Uterus (tissue), 4 donors: ENCODE data around the gene SNX3. TPM values are rescaled to one million over a fixed set of nuclear protein-coding genes. Genes with fewer than 3 reads are reported as not detected.

Experiments used
- DNase-seq, 2 donors: peaks; one replicate each; pipeline ENCODE4 v3.0.0-alpha.2; 2019 to 2020
- H3K27ac ChIP-seq, 2 donors: fragments of 200-600 bp; sonication (generic); 1 replicate in 1 of 2; 2 replicates in 1 of 2; pipeline ENCODE4 v1.5.1; 2016 to 2018
- H3K27me3 ChIP-seq, 2 donors: fragments of 200-600 bp; sonication (generic); one replicate each; pipeline ENCODE4 v1.5.1; 2018 to 2019; ENCODE audit warnings: control low read depth in 1 of 2
- H3K36me3 ChIP-seq, 2 donors: fragments of 200-600 bp; sonication (generic); one replicate each; pipeline ENCODE4 v1.5.1; 2019; ENCODE audit warnings: control low read depth in 1 of 2
- H3K4me1 ChIP-seq, 2 donors: fragments of 200-600 bp; sonication (generic); one replicate each; pipeline ENCODE4 v1.5.1; 2018 to 2019; ENCODE audit warnings: control low read depth in 1 of 2
- H3K4me3 ChIP-seq, 2 donors: fragments of 200-600 bp; sonication (generic); 1 replicate in 1 of 2; 2 replicates in 1 of 2; pipeline ENCODE4 v1.5.1; 2018 to 2019; ENCODE audit warnings: mild to moderate bottlenecking in 1 of 2
- H3K9me3 ChIP-seq, 2 donors: fragments of 200-600 bp; sonication (generic); one replicate each; pipeline ENCODE4 v1.5.1; 2019; ENCODE audit warnings: control low read depth in 1 of 2
- POLR2A ChIP-seq, 2 donors: fragments of 450-650 bp; IDR thresholded peaks; one replicate each; pipeline ENCODE4 v1.6.1; 2016; ENCODE audit warnings: antibody characterized with exemption in 2 of 2, mild to moderate bottlenecking in 1 of 2, moderate library complexity in 1 of 2
- intact Hi-C: fragments of 100-400 bp; cut with DNase I; formaldehyde crosslinking; loops from one replicate; pipeline ENCODE4 v1.15.1; 2023; ENCODE audit warnings: low total_unique reads
- total RNA-seq, 4 donors: library from RNA; depleted of rRNA in 3 of 4; stranded (reverse); fragments of >200 nt in 3 of 4; gene quantifications; one replicate each; pipeline versions ENCODE4 v1.1.0 to v1.2.4, GENCODE V29; 2014 to 2023
- TF ChIP-seq, protein P1 (sequence below), 4 experiments: fragments of 200-600 bp in 2 of 4; fragments of 450-650 bp in 2 of 4; sonication (generic) in 2 of 4; IDR thresholded peaks; one replicate each; pipeline ENCODE4 v1.5.1; 2016 to 2019; ENCODE audit warnings: antibody characterized with exemption in 4 of 4, mild to moderate bottlenecking in 2 of 4, moderate library complexity in 1 of 4
- donor health status: DM: yes; HTN: yes; CAD: no.

The SNX3 gene
- total RNA-seq, 4 donors from 2014 or later, result 94.3 to 215 (median 160) TPM

DNA sequence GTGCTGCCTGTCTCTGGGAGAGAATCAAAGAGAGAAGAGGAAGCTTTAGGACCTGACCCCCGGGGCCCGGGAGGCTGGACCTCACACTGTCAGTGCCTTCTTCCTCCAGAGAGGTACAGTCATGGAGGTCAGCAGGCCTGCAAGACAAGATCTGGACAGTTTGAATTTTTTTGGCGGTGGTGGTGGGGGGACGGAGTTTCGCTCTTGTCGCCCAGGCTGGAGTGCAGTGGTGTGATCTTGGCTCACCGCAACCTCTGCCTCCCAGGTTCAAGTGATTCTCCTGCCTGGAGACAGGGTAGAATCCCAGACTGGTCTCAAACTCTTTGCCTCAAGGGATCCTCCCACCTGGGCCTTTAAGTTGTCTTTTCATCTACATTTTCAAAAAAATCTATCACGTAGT lies 60.7 kb downstream of the SNX3 start:
- no peak for DNase-seq
- TF ChIP-seq POLR2A (IDR thresholded peaks at IDR 0.05), result no peak
- TF ChIP-seq, protein P1, sequence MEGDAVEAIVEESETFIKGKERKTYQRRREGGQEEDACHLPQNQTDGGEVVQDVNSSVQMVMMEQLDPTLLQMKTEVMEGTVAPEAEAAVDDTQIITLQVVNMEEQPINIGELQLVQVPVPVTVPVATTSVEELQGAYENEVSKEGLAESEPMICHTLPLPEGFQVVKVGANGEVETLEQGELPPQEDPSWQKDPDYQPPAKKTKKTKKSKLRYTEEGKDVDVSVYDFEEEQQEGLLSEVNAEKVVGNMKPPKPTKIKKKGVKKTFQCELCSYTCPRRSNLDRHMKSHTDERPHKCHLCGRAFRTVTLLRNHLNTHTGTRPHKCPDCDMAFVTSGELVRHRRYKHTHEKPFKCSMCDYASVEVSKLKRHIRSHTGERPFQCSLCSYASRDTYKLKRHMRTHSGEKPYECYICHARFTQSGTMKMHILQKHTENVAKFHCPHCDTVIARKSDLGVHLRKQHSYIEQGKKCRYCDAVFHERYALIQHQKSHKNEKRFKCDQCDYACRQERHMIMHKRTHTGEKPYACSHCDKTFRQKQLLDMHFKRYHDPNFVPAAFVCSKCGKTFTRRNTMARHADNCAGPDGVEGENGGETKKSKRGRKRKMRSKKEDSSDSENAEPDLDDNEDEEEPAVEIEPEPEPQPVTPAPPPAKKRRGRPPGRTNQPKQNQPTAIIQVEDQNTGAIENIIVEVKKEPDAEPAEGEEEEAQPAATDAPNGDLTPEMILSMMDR (IDR thresholded peaks at IDR 0.05), result no peak

DNA sequence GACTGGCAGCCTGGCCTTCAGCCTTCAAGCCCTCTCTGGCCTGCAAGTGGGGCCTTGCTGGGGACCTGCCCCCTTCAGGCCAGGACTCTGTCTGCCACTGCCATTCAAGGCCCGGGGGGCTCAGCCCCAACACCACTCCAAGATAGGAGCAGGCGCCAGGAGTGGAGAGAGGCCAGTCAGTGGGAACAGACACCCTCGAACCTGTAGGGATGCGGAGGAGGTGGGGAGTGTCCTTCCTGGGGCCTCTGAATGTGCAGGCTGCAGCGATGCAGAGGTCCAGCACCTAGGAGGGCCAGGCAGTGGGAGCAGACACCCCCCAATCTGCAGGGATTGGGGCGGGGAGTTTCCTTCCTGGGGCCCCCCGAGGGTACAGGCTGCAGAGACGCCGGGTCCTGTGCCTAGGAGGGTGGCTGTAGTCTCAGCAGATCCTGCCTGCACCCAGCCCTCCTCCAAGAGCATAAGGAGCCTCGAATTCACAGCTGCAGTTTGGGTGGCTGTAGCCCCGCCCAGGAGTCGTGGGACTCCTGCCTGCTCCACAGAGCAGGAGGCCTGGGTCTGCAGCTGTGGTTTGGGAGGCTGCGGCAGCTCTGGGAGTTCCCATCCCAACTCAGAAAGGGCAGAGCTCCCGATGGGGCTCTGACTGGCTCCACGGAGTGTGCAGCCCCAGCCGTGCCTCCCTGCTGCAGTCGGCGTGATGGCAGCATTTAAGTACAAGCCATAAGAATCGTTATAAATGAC lies 61.9 kb downstream of the SNX3 start:
- DNase-seq, result no peak
- Histone ChIP-seq H3K4me1 (no peaks in the 10 kb centered on the region), H3K4me3 (no peak overlapping the region), H3K27me3 (no peaks in the 10 kb centered on the region), H3K9me3 (no peaks in the 10 kb centered on the region), H3K36me3 (no peaks in the 10 kb centered on the region), H3K27ac (no peak overlapping the region)
- intact Hi-C loops, result no loop called here
- no peak for TF ChIP-seq POLR2A (IDR thresholded peaks at IDR 0.05)
- TF ChIP-seq, protein P1 (IDR thresholded peaks at IDR 0.05), result no peak

More for the DNA sequence above, 60.7 kb downstream of the SNX3 start:
- no peaks in the 10 kb centered on the region for H3K27me3 ChIP-seq
- H3K4me1 ChIP-seq, result no peaks in the 10 kb centered on the region
- intact Hi-C loops, result no loop called here
- no peak overlapping the region for H3K27ac ChIP-seq
- no peak overlapping the region for H3K4me3 ChIP-seq
- no peaks in the 10 kb centered on the region for H3K9me3 ChIP-seq
- H3K36me3 ChIP-seq, result no peaks in the 10 kb centered on the region

DNA sequence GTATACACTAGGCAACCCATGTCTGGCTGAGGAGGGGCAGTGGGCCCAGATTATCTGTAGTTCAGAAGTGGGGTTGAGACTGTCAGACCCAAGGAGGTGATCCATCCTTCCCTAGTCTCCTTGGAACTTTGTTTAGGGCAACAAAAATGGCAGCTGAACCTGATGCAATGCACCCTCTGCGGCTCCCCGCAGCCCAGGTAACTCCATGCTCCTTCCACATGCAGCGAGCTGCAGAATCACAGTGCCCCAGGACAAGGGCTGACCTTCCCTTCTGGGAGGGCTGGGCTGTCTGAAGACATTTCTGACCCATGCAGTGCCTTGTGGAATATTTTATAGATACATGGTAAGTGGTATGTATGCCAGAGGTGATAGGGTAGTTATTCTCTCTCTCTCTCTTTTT lies 65.6 kb downstream of the SNX3 start:
- intact Hi-C loops, result no loop called here
- TF ChIP-seq POLR2A (IDR thresholded peaks at IDR 0.05), result no peak
- TF ChIP-seq, protein P1 (IDR thresholded peaks at IDR 0.05), result no peak

GRCh38 chr6:108194503-108194902 lies 66.3 kb downstream of the SNX3 start:
- TF ChIP-seq POLR2A (IDR thresholded peaks at IDR 0.05), result no peak
- TF ChIP-seq, protein P1 (IDR thresholded peaks at IDR 0.05), result no peak
- DNase-seq, result no peak
- Histone ChIP-seq H3K4me3 (no peak overlapping the region), H3K4me1 (no peaks in the 10 kb centered on the region), H3K27me3 (no peaks in the 10 kb centered on the region), H3K36me3 (no peaks in the 10 kb centered on the region), H3K9me3 (no peaks in the 10 kb centered on the region), H3K27ac (no peak overlapping the region)
- intact Hi-C loops, result no loop called here

More for the DNA sequence above, 65.6 kb downstream of the SNX3 start:
- no peaks in the 10 kb centered on the region for H3K36me3 ChIP-seq
- no peaks in the 10 kb centered on the region for H3K27me3 ChIP-seq
- no peak for DNase-seq
- H3K4me3 ChIP-seq, result no peak overlapping the region
- no peaks in the 10 kb centered on the region for H3K4me1 ChIP-seq
- no peaks in the 10 kb centered on the region for H3K9me3 ChIP-seq
- H3K27ac ChIP-seq, result no peak overlapping the region

GRCh38 chr6:108193835-108194234 lies 67.0 kb downstream of the SNX3 start:
- Histone ChIP-seq H3K4me3 (no peak overlapping the region), H3K9me3 (no peaks in the 10 kb centered on the region), H3K36me3 (no peaks in the 10 kb centered on the region), H3K27me3 (no peaks in the 10 kb centered on the region), H3K27ac (no peak overlapping the region), H3K4me1 (no peaks in the 10 kb centered on the region)
- no peak for TF ChIP-seq POLR2A (IDR thresholded peaks at IDR 0.05)
- TF ChIP-seq, protein P1 (IDR thresholded peaks at IDR 0.05), result no peak
- no peak for DNase-seq
- intact Hi-C loops, result no loop called here
